ENCODE results near the gene HLA-DQB1. TPM values are rescaled to one million over a fixed set of nuclear protein-coding genes. Genes with fewer than 3 reads are reported as not detected.

HLA-DQB1 gene
- total and polyA plus RNA-seq, 2 donors (not counting 1 experiment from before 2014, with no cell fraction given), result not detected

GRCh38 chr6:32627831-32628230, 38.6 kb downstream of the HLA-DQB1 start:
- peak in 1 of 2 donors; percentile 19 for DNase-seq (ENCODE audit: low read depth in 2 of 2)

DNA sequence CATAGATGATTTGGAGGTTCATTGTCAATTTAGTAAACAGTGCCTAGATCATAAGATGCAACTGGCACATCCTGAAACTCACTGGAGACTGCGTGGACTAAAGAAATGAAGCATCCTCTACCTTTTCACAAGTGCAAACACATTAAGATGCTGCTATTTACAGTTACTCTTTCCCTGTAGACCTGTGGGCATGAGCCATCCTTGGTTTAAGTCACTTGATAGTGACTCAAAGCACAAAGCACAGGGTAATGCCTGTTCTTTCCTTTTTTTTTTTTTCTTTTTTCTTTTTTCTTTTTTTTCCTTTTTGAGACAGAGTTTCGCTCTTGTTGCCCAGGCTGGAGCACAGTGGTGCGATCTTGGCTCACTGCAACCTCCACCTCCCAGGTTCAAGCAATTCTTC, 39.2 kb downstream of the HLA-DQB1 start:
- Histone ChIP-seq H2AFZ (ENCODE audit: low read length) (no peak overlapping the region), H3K4me3 (replicated peaks in 1 of 4; ENCODE audit: control extremely low read depth in 1 of 4, insufficient read depth in 1 of 4, low read depth in 3 of 4, low read length in 4 of 4) (no peak overlapping the region), H3K9ac (ENCODE audit: insufficient read depth, low read length) (no peak overlapping the region), H3K27me3 (ENCODE audit: control insufficient read depth, insufficient read depth, low read length) (no peaks in the 10 kb centered on the region), H3K27ac (ENCODE audit: insufficient read depth, low read length) (no peak overlapping the region), H4K20me1 (ENCODE audit: control insufficient read depth, extremely low read depth, insufficient read depth, low read length) (no peaks in the 10 kb centered on the region), H3K9me3 (ENCODE audit: control insufficient read depth, insufficient read depth, low read depth, low read length) (no peaks in the 10 kb centered on the region), H3K4me2 (ENCODE audit: extremely low read depth, insufficient read depth, low read length) (no peak overlapping the region), H3K4me1 (ENCODE audit: control insufficient read depth, extremely low read depth, insufficient read depth, low read length) (no peaks in the 10 kb centered on the region), H3K79me2 (ENCODE audit: control insufficient read depth, insufficient read depth, low read length) (no peaks in the 10 kb centered on the region), H3K36me3 (ENCODE audit: control insufficient read depth, insufficient read depth, low read length) (no peaks in the 10 kb centered on the region)
- DNase-seq (ENCODE audit: low read depth in 2 of 2), result no peak
- TF ChIP-seq EZH2 (IDR thresholded peaks at IDR 0.05; ENCODE audit: low read length, missing control alignments) (no peak), CTCF (conservative IDR thresholded peaks at IDR 0.05 in 1 of 2, IDR thresholded peaks at IDR 0.05 in 1 of 2; ENCODE audit: low read depth in 1 of 2, low read length in 2 of 2) (no peak)

More at GRCh38 chr6:32627831-32628230, 38.6 kb downstream of the HLA-DQB1 start:
- Histone ChIP-seq H3K27ac (ENCODE audit: insufficient read depth, low read length) (no peak overlapping the region), H3K4me1 (ENCODE audit: control insufficient read depth, extremely low read depth, insufficient read depth, low read length) (no peaks in the 10 kb centered on the region), H3K36me3 (ENCODE audit: control insufficient read depth, insufficient read depth, low read length) (no peaks in the 10 kb centered on the region), H3K79me2 (ENCODE audit: control insufficient read depth, insufficient read depth, low read length) (no peaks in the 10 kb centered on the region), H3K4me3 (replicated peaks in 1 of 4; ENCODE audit: control extremely low read depth in 1 of 4, insufficient read depth in 1 of 4, low read depth in 3 of 4, low read length in 4 of 4) (no peak overlapping the region), H3K4me2 (ENCODE audit: extremely low read depth, insufficient read depth, low read length) (no peak overlapping the region), H3K9ac (ENCODE audit: insufficient read depth, low read length) (no peak overlapping the region), H3K9me3 (ENCODE audit: control insufficient read depth, insufficient read depth, low read depth, low read length) (no peaks in the 10 kb centered on the region), H2AFZ (ENCODE audit: low read length) (no peak overlapping the region), H4K20me1 (ENCODE audit: control insufficient read depth, extremely low read depth, insufficient read depth, low read length) (no peaks in the 10 kb centered on the region), H3K27me3 (ENCODE audit: control insufficient read depth, insufficient read depth, low read length) (no peaks in the 10 kb centered on the region)
- no peak for TF ChIP-seq CTCF (conservative IDR thresholded peaks at IDR 0.05 in 1 of 2, IDR thresholded peaks at IDR 0.05 in 1 of 2; ENCODE audit: low read depth in 1 of 2, low read length in 2 of 2)
- TF ChIP-seq EZH2 (IDR thresholded peaks at IDR 0.05; ENCODE audit: low read length, missing control alignments), result no peak

GRCh38 chr6:32625137-32625536, 41.3 kb downstream of the HLA-DQB1 start:
- H3K9me3 ChIP-seq (ENCODE audit: control insufficient read depth, insufficient read depth, low read depth, low read length), result no peaks in the 10 kb centered on the region
- DNase-seq (ENCODE audit: low read depth in 2 of 2), result no peak
- TF ChIP-seq CTCF (conservative IDR thresholded peaks at IDR 0.05 in 1 of 2, IDR thresholded peaks at IDR 0.05 in 1 of 2; ENCODE audit: low read depth in 1 of 2, low read length in 2 of 2) (no peak), EZH2 (IDR thresholded peaks at IDR 0.05; ENCODE audit: low read length, missing control alignments) (no peak)
- no peaks in the 10 kb centered on the region for H3K79me2 ChIP-seq (ENCODE audit: control insufficient read depth, insufficient read depth, low read length)
- H3K27ac ChIP-seq (ENCODE audit: insufficient read depth, low read length), result no peak overlapping the region
- H3K4me1 ChIP-seq (ENCODE audit: control insufficient read depth, extremely low read depth, insufficient read depth, low read length), result no peaks in the 10 kb centered on the region
- H3K36me3 ChIP-seq (ENCODE audit: control insufficient read depth, insufficient read depth, low read length), result no peaks in the 10 kb centered on the region
- no peak overlapping the region for H2AFZ ChIP-seq (ENCODE audit: low read length)
- no peaks in the 10 kb centered on the region for H3K27me3 ChIP-seq (ENCODE audit: control insufficient read depth, insufficient read depth, low read length)
- no peaks in the 10 kb centered on the region for H4K20me1 ChIP-seq (ENCODE audit: control insufficient read depth, extremely low read depth, insufficient read depth, low read length)
- H3K9ac ChIP-seq (ENCODE audit: insufficient read depth, low read length), result no peak overlapping the region
- no peak overlapping the region for H3K4me2 ChIP-seq (ENCODE audit: extremely low read depth, insufficient read depth, low read length)
- no peak overlapping the region for H3K4me3 ChIP-seq (replicated peaks in 1 of 4; ENCODE audit: control extremely low read depth in 1 of 4, insufficient read depth in 1 of 4, low read depth in 3 of 4, low read length in 4 of 4)

Measured in fibroblast of lung (primary cell).